Stimulated activated CD8-positive, alpha-beta memory T cell treated with anti-CD3 and anti-CD28 coated beads, Interleukin-15, amount 100 ng/mL, for 24 hours (primary cell): Measurements from ENCODE around the gene JAM3.
"Not testable (repeated sequence)": the region's sequence is repeated elsewhere in the genome, so short reads cannot be mapped to it uniquely, and the experiment has no call there.

Experiments used
- DNase-seq: peaks from one replicate; pipeline ENCODE4 v3.0.0-alpha.2; 2020; ENCODE audit warnings: low read depth

Gene JAM3

GRCh38 chr11:134181707-134182106 is 112.8 kb downstream of the JAM3 start:
- DNase-seq: no peak

- DNase-seq: not testable (repeated sequence)
These were observed 119.2 kb downstream of the JAM3 start for GRCh38 chr11:134188092-134188491.

DNA sequence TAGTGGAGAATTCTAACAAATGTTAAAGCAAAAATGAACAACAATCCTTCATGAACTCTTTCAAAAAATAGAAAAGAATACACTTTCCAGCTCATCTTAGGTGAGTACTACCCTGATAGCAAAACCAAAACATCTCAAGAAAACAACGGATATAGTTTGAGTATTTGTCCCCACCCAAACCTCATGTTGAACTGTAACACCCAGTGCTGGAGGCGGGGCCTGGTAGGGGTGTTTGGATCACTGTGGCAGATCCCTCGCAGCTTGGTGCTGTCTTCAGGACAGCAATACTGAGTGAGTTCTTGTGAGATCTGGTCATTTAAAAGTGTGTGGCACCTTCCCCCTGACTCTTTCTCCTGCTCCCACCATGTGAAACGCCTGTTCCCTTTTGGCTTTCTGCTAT is 127.9 kb downstream of the JAM3 start:
- DNase-seq: no peak

GRCh38 chr11:134199531-134199930 is 130.7 kb downstream of the JAM3 start:
- DNase-seq: no peak

DNA sequence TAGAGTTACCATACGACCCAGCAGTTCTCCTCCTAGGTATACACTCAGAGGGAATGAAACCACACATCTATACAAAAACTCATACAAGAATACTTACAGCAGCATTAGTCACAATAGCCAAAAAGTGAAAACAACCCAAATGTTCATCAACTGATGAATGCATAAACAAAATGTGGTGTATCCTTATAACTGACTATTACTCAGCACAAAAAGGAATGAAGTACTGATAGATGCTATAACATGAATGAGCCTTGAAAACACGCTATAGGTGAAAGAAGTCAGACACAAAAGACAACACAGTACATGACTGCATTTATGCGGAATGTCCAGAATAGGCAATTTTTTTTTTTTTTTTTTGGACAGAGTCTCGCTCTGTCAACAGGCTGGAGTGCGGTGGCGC is 131.8 kb downstream of the JAM3 start:
- DNase-seq: no peak
